ENCODE results near the gene TMEM60. TPM values are rescaled to one million over a fixed set of nuclear protein-coding genes. Genes with fewer than 3 reads are reported as not detected.

TMEM60 gene
- total and polyA plus RNA-seq, 2 donors (not counting 3 experiments of a cell fraction or from before 2014, with no cell fraction given) = 15.8 to 19.5 TPM

DNA sequence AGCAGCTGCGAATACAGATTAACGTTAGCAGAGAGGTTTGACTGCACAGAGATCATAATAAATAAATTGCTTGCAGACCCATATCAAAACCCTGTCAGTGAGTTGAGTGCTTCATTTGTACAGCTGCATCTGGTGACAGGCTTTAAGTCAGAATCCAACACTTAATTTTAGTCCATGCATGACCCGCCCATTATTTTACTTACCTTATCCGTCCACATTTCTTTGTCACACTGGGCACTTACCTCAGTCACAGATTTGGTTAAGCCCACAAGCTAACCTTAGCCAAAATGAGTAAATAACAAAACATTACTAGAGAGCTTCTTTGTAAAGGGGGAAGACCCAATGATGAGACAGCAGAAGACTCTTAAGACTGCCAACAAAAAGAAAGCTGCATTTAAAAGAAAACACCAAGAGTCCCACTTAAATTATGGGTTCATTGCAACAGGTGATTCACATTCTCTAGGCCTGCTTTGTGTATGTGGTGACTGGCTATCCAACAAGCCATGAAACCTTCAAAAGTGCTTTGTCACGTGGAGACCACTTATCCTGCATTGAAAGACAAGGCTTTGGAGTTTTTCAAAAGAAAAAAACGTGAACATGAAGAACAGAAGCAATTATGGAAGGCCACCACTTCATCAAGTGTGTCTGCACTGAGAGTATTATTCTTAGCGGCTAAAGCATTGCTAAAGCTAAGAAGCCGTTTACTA lies 32.6 kb upstream of the TMEM60 start:
- intact Hi-C loops (cut with micrococcal nuclease) = no loop called here
- no peak for TF ChIP-seq MYC (IDR thresholded peaks at IDR 0.05; ENCODE audit: low read depth, low read length)
- no peak for TF ChIP-seq EZH2 (IDR thresholded peaks at IDR 0.05; ENCODE audit: borderline replicate concordance, low read depth, low read length, severe bottlenecking)
- TF ChIP-seq GATA2 (IDR thresholded peaks at IDR 0.05; ENCODE audit: insufficient read depth, insufficient read length, low read depth, low read length) = no peak
- TF ChIP-seq POLR2AphosphoS5 (IDR thresholded peaks at IDR 0.05; ENCODE audit: insufficient read depth, low read depth, low read length) = no peak
- no peak for TF ChIP-seq JUN (IDR thresholded peaks at IDR 0.05; ENCODE audit: borderline replicate concordance, insufficient read depth, insufficient read length, low read depth)
- TF ChIP-seq, protein P1, sequence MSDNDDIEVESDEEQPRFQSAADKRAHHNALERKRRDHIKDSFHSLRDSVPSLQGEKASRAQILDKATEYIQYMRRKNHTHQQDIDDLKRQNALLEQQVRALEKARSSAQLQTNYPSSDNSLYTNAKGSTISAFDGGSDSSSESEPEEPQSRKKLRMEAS (IDR thresholded peaks at IDR 0.05; ENCODE audit: insufficient read depth, insufficient read length) = no peak
- no peak for TF ChIP-seq FOS (IDR thresholded peaks at IDR 0.05; ENCODE audit: borderline replicate concordance, insufficient read depth, low read length)
- TF ChIP-seq, protein P2, sequence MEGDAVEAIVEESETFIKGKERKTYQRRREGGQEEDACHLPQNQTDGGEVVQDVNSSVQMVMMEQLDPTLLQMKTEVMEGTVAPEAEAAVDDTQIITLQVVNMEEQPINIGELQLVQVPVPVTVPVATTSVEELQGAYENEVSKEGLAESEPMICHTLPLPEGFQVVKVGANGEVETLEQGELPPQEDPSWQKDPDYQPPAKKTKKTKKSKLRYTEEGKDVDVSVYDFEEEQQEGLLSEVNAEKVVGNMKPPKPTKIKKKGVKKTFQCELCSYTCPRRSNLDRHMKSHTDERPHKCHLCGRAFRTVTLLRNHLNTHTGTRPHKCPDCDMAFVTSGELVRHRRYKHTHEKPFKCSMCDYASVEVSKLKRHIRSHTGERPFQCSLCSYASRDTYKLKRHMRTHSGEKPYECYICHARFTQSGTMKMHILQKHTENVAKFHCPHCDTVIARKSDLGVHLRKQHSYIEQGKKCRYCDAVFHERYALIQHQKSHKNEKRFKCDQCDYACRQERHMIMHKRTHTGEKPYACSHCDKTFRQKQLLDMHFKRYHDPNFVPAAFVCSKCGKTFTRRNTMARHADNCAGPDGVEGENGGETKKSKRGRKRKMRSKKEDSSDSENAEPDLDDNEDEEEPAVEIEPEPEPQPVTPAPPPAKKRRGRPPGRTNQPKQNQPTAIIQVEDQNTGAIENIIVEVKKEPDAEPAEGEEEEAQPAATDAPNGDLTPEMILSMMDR (IDR thresholded peaks at IDR 0.05; ENCODE audit: extremely low read depth in 1 of 2, insufficient read depth in 1 of 2, low read depth in 1 of 2, low read length in 2 of 2) = no peak
- no peak for TF ChIP-seq POLR2A (IDR thresholded peaks at IDR 0.05; ENCODE audit: low read depth, low read length)
- Histone ChIP-seq H3K79me2 (ENCODE audit: control insufficient read depth, insufficient read depth, low read length) (no peaks in the 10 kb centered on the region), H3K4me2 (ENCODE audit: insufficient read depth, low read length) (no peak overlapping the region), H3K27me3 (ENCODE audit: control insufficient read depth in 2 of 2, insufficient read depth in 2 of 2, low read length in 2 of 2) (no peaks in the 10 kb centered on the region), H3K27ac (ENCODE audit: insufficient read depth, low read depth, low read length) (no peak overlapping the region), H3K36me3 (ENCODE audit: control insufficient read depth in 2 of 2, extremely low read depth in 1 of 2, insufficient read depth in 2 of 2, low read length in 2 of 2) (no peaks in the 10 kb centered on the region), H3K9ac (replicated peaks; ENCODE audit: extremely low read depth, insufficient read depth, low read length) (no peak overlapping the region), H3K9me1 (replicated peaks; ENCODE audit: control insufficient read depth, extremely low read depth, insufficient read depth, low read length) (no peaks in the 10 kb centered on the region), H3K4me3 (replicated peaks in 1 of 3; ENCODE audit: insufficient read depth in 1 of 3, low read depth in 1 of 3, low read length in 3 of 3) (no peak overlapping the region), H4K20me1 (replicated peaks; ENCODE audit: control insufficient read depth, extremely low read depth, insufficient read depth, low read length) (no peaks in the 10 kb centered on the region), H3K4me1 (ENCODE audit: control insufficient read depth, extremely low read depth, insufficient read depth, low read length) (peaks cover 18% of the 10 kb centered on the region), H2AFZ (ENCODE audit: low read depth, low read length) (no peak overlapping the region), H3K9me3 (replicated peaks; ENCODE audit: control insufficient read depth, insufficient read depth, low read length) (no peaks in the 10 kb centered on the region)
- dilution Hi-C loops (cut with MboI; ENCODE audit: extremely low pct_ligation_motif_present, low sequenced_read_pairs) = no loop called here
- DNase-seq (ENCODE audit: low read depth, low spot score) (no peak), FAIRE-seq (no peak)
- ChIA-PET POLR2A (no interaction called here), CTCF (interaction anchor here (1.2 to 1.5 kb wide), 2 partner anchors 14 to 15 kb away, joined by 4 read pairs; no protein-coding TSS in a partner anchor)
- no TSS peak for BruUV-seq (replicated peaks)
